ENCODE data around the gene GLCE.
"Not testable (repeated sequence)": the region's sequence is repeated elsewhere in the genome, so short reads cannot be mapped to it uniquely, and the experiment has no call there.

GLCE gene

GRCh38 chr15:69138963-69139362 is 21.5 kb upstream of the GLCE start:
- no peak for DNase-seq

GRCh38 chr15:69140306-69140705 is 20.1 kb upstream of the GLCE start:
- DNase-seq, result no peak

GRCh38 chr15:69141286-69141701 is 19.1 kb upstream of the GLCE start:
- no peak for DNase-seq

GRCh38 chr15:69141833-69142232 is 18.6 kb upstream of the GLCE start:
- DNase-seq, result no peak

- no peak for DNase-seq
Measured at GRCh38 chr15:69143756-69144436, 16.5 kb upstream of the GLCE start.

GRCh38 chr15:69144530-69144929 is 15.9 kb upstream of the GLCE start:
- no peak for DNase-seq

GRCh38 chr15:69145149-69145693 is 15.2 kb upstream of the GLCE start:
- no peak for DNase-seq

- no peak for DNase-seq
Measured at GRCh38 chr15:69145694-69146492, 14.5 kb upstream of the GLCE start.

- no peak for DNase-seq
Measured at GRCh38 chr15:69146724-69147435, 13.6 kb upstream of the GLCE start.

- no peak for DNase-seq
Measured at GRCh38 chr15:69148465-69148864, 12.0 kb upstream of the GLCE start.

GRCh38 chr15:69149163-69149562 is 11.3 kb upstream of the GLCE start:
- no peak for DNase-seq

- no peak for DNase-seq
Measured at GRCh38 chr15:69149803-69150202, 10.6 kb upstream of the GLCE start.

GRCh38 chr15:69150336-69150735 is 10.1 kb upstream of the GLCE start:
- no peak for DNase-seq

GRCh38 chr15:69150841-69151240 is 9.6 kb upstream of the GLCE start:
- no peak for DNase-seq

- no peak for DNase-seq
Measured at GRCh38 chr15:69153046-69153445, 7.4 kb upstream of the GLCE start.

- not testable (repeated sequence) for DNase-seq
Measured at GRCh38 chr15:69153587-69153986, 6.8 kb upstream of the GLCE start.

- no peak for DNase-seq
Measured at GRCh38 chr15:69154078-69154477, 6.4 kb upstream of the GLCE start.

GRCh38 chr15:69154684-69155083 is 5.8 kb upstream of the GLCE start:
- no peak for DNase-seq

GRCh38 chr15:69156736-69157381 is 3.6 kb upstream of the GLCE start:
- no peak for DNase-seq

- no peak for DNase-seq
Measured at GRCh38 chr15:69158201-69158842, 2.1 kb upstream of the GLCE start.

GRCh38 chr15:69158843-69159240 is 1.6 kb upstream of the GLCE start:
- no peak for DNase-seq

GRCh38 chr15:69159805-69160140 is 662 bp upstream of the GLCE start:
- DNase-seq, result no peak

All from stimulated activated naive CD4-positive, alpha-beta T cell treated with Interleukin-2 at 50 U/mL for 16 hours (primary cell).